PC-3 (cell line): ENCODE measurements around the gene POLRMT.

ENCODE experiments used
- CTCF ChIP-seq: fragments of 300-600 bp; sonication (generic); conservative IDR thresholded peaks from 2 replicates; pipeline ENCODE4 v1.5.1; 2017; ENCODE audit warnings: antibody characterized with exemption, low read depth, mild to moderate bottlenecking, low read length
- EZH2 ChIP-seq: fragments of 300-600 bp; sonication (generic); IDR thresholded peaks from one replicate; pipeline ENCODE4 v1.6.1; 2017; ENCODE audit warnings: antibody characterized with exemption, mild to moderate bottlenecking, low read length; ENCODE audit not compliant: unreplicated experiment

GRCh38 chr19:634975-635652 is 1.8 kb upstream of the POLRMT start:
- TF ChIP-seq EZH2: no peak
- TF ChIP-seq CTCF: no peak
